Activated CD8-positive, alpha-beta T cell treated with anti-CD3 and anti-CD28 coated beads for 36 hours (primary cell): ENCODE measurements around the gene KCND3. TPM values are rescaled to one million over a fixed set of nuclear protein-coding genes. Genes with fewer than 3 reads are reported as not detected.
"Not testable (repeated sequence)": the region's sequence is repeated elsewhere in the genome, so short reads cannot be mapped to it uniquely, and the experiment has no call there.

Experiments used
- ATAC-seq: fragments of 200-7000 bp; cut with Tn5 transposase; one replicate; pipeline ENCODE4 v1.10.0; 2021; ENCODE audit warnings: mild to moderate bottlenecking, moderate library complexity
- CTCF ChIA-PET: fragments of 350-600 bp; sonication (Branson Sonifier 250); formaldehyde crosslinking; loops from one replicate; lab custom pipeline; 2021; ENCODE audit warnings: antibody characterized with exemption; lab: Charles Lee
- POLR2A ChIA-PET: fragments of 350-600 bp; sonication (Branson Sonifier 250); formaldehyde crosslinking; loops from one replicate; lab custom pipeline; 2021; ENCODE audit warnings: antibody characterized with exemption; lab: Charles Lee
- DNase-seq: peaks from one replicate; pipeline ENCODE4 v3.0.0-alpha.2; 2020
- H3K27ac Mint-ChIP-seq: one replicate; pipeline ENCODE4 v1.8.0; 2021; ENCODE audit warnings: mild to moderate bottlenecking, mixed read lengths
- H3K27me3 Mint-ChIP-seq: one replicate; pipeline ENCODE4 v1.8.0; 2021; ENCODE audit warnings: mixed read lengths
- H3K36me3 Mint-ChIP-seq: one replicate; pipeline ENCODE4 v1.8.0; 2021; ENCODE audit warnings: low read depth, mixed read lengths
- H3K4me1 Mint-ChIP-seq: one replicate; pipeline ENCODE4 v1.8.0; 2021; ENCODE audit warnings: low read depth, mixed read lengths
- H3K4me3 Mint-ChIP-seq: one replicate; pipeline ENCODE4 v1.8.0; 2021; ENCODE audit warnings: mild to moderate bottlenecking, moderate library complexity, mixed read lengths
- H3K9me3 Mint-ChIP-seq: one replicate; pipeline ENCODE4 v1.8.0; 2021; ENCODE audit warnings: mixed read lengths
- CTCF ChIP-seq: fragments of 200-600 bp; IDR thresholded peaks from one replicate; pipeline ENCODE4 v1.8.0; 2022; ENCODE audit warnings: antibody characterized with exemption, mild to moderate bottlenecking
- intact Hi-C: fragments of 100-400 bp; cut with micrococcal nuclease; formaldehyde crosslinking; loops from one replicate; pipeline ENCODE4 v1.10.0; 2022
- total RNA-seq, 2 experiments: library from RNA; stranded (reverse); gene quantifications; one replicate each; pipeline ENCODE4 v1.2.3, GENCODE V29; 2021

KCND3 gene
- total RNA-seq, 2 experiments from 2014 or later = not detected

DNA sequence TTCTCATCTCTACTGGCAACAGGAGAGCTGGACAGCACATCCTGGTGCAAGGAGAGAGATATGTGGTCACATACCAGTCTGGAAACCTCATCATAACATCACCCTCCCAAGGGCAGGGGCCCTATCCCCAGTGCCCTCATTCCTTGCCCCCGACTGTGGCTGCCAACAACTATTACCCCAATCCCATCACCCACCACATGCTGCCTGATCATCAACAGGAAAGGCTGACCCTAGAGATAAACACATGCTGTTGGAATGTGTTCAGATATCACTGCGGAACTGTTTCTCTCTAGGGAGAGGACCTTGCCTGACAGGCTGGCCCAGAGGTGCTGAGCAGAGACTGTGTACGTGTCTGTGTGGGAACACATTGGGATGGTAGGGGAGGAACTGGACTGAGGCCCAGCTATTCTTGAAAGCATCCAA lies 245.8 kb downstream of the KCND3 start:
- H3K27ac Mint-ChIP-seq = no peak overlapping the region
- peaks cover 4% of the 10 kb centered on the region for H3K4me1 Mint-ChIP-seq
- no peak overlapping the region for H3K4me3 Mint-ChIP-seq
- H3K36me3 Mint-ChIP-seq = no peaks in the 10 kb centered on the region
- H3K9me3 Mint-ChIP-seq = no peaks in the 10 kb centered on the region
- intact Hi-C loops = loop anchor here (10.0 kb wide), 1 partner anchor 529 kb away; no protein-coding TSS in a partner anchor
- ChIA-PET POLR2A (interaction anchor here (0.8 kb wide), 1 partner anchor 17 kb away, joined by 3 read pairs; no protein-coding TSS in a partner anchor), CTCF (interaction anchor here (1.2 to 2.4 kb wide), 7 partner anchors 8 to 262 kb away, joined by 3 to 14 read pairs (median 5); no protein-coding TSS in a partner anchor)
- peaks cover 22% of the 10 kb centered on the region for H3K27me3 Mint-ChIP-seq
- ATAC-seq (no peak), DNase-seq (no peak)
- TF ChIP-seq CTCF = no peak

DNA sequence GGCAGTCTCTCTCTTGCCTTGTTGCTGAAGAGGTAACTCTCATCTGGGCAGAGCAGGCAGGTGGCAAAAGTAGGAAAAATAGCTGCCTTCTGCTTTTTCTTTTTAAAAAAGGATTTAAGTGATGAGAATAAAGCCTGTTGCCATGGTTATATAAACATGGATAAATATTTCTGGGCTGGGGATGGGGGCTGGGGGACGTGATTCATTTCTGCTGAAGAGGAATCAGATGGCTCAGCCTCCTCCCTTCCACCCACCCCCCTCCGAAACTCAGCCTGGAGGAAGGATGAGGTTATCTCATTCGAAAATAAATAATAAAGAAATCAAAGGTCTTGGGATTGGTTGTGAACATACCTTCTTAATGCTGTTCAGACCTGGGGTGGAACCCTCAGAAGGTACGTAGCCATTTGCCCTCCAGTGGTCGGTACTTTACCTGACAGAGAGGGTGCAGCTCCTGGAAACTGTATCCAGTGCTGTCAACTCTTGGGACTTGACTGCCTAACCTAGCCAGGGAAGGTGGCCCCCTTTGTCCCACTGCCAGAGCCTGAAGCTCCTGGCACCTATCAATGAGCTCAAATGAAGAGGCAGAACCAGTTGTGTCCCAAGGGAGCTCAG lies 246.4 kb downstream of the KCND3 start:
- no peak for DNase-seq
- Mint-ChIP-seq H3K9me3 (no peaks in the 10 kb centered on the region), H3K27me3 (peaks cover 23% of the 10 kb centered on the region), H3K36me3 (no peaks in the 10 kb centered on the region), H3K4me3 (no peak overlapping the region), H3K27ac (no peak overlapping the region), H3K4me1 (peaks cover 6% of the 10 kb centered on the region)
- ATAC-seq = no peak
- ChIA-PET CTCF (interaction anchor here (0.8 to 2.4 kb wide), 7 partner anchors 8 to 261 kb away, joined by 3 to 14 read pairs (median 5); no protein-coding TSS in a partner anchor), POLR2A (interaction anchor here (1.2 to 1.6 kb wide), 2 partner anchors 12 to 235 kb away, joined by 4 read pairs; no protein-coding TSS in a partner anchor)
- TF ChIP-seq CTCF = no peak
- intact Hi-C loops = loop anchor here (10.0 kb wide), 1 partner anchor 528 kb away; no protein-coding TSS in a partner anchor

- CTCF ChIA-PET = interaction anchor here (0.8 to 2.4 kb wide), 4 partner anchors 8 to 260 kb away, joined by 3 to 14 read pairs (median 8); no protein-coding TSS in a partner anchor
- intact Hi-C loops = loop anchor here (10.0 kb wide), 1 partner anchor 527 kb away; no protein-coding TSS in a partner anchor
Measured at GRCh38 chr1:111742292-111742691, 247.2 kb downstream of the KCND3 start.

GRCh38 chr1:111739925-111740765 lies 249.3 kb downstream of the KCND3 start:
- CTCF ChIA-PET = interaction anchor here (1.4 to 5.1 kb wide), 6 partner anchors 11 to 232 kb away, joined by 5 to 47 read pairs (median 8); no protein-coding TSS in a partner anchor
- POLR2A ChIA-PET = interaction anchor here (0.9 to 2.9 kb wide), 3 partner anchors 11 to 232 kb away, joined by 3 to 11 read pairs (median 8); no protein-coding TSS in a partner anchor
- DNase-seq (peak; percentile 23), ATAC-seq (no peak)
- peak overlapping the region; percentile 82 for H3K4me3 Mint-ChIP-seq
- intact Hi-C loops = loop anchor here (10.0 kb wide), 1 partner anchor 525 kb away; no protein-coding TSS in a partner anchor
- H3K27ac Mint-ChIP-seq = no peak overlapping the region
- no peak for TF ChIP-seq CTCF
- H3K27me3 Mint-ChIP-seq = peaks cover 34% of the 10 kb centered on the region
- peaks cover 13% of the 10 kb centered on the region for H3K4me1 Mint-ChIP-seq
- no peaks in the 10 kb centered on the region for H3K9me3 Mint-ChIP-seq
- no peaks in the 10 kb centered on the region for H3K36me3 Mint-ChIP-seq

More at GRCh38 chr1:111742292-111742691, 247.2 kb downstream of the KCND3 start:
- not testable (repeated sequence) for ATAC-seq, H3K36me3 Mint-ChIP-seq, H3K4me3 Mint-ChIP-seq, DNase-seq, H3K27ac Mint-ChIP-seq, H3K9me3 Mint-ChIP-seq
- POLR2A ChIA-PET = interaction anchor here (1.2 to 1.6 kb wide), 2 partner anchors 13 to 234 kb away, joined by 4 read pairs; no protein-coding TSS in a partner anchor
- peaks cover 30% of the 10 kb centered on the region for H3K27me3 Mint-ChIP-seq
- H3K4me1 Mint-ChIP-seq = peaks cover 13% of the 10 kb centered on the region
